CD14-positive monocyte (primary cell): ENCODE data around the gene RPS2. TPM values are rescaled to one million over a fixed set of nuclear protein-coding genes. Genes with fewer than 3 reads are reported as not detected.
"Not testable (repeated sequence)": the region's sequence is repeated elsewhere in the genome, so short reads cannot be mapped to it uniquely, and the experiment has no call there.

ENCODE experiments used
- DNase-seq, 3 donors: peaks; one replicate each; pipeline ENCODE4 v3.0.0-alpha.2; 2011 to 2022
- H2AFZ ChIP-seq: 2 replicates; pipeline ENCODE4 v1.6.0; 2012; ENCODE audit warnings: mild to moderate bottlenecking, low read depth, low read length, inconsistent platforms; ENCODE audit not compliant: insufficient read depth, poor library complexity, severe bottlenecking
- H3K27ac ChIP-seq, 2 donors: 1 replicate in 1 of 2; 2 replicates in 1 of 2; pipeline ENCODE4 v1.5.1; 2012 to 2013; ENCODE audit warnings: low read length in 2 of 2, control low read depth in 1 of 2, inconsistent platforms in 1 of 2, low read depth in 1 of 2, mild to moderate bottlenecking in 1 of 2
- H3K27me3 ChIP-seq, 2 donors: one replicate each; pipeline versions ENCODE4 v1.6.0 to v1.6.1; 2011 to 2013; ENCODE audit warnings: low read length in 2 of 2; ENCODE audit not compliant: control insufficient read depth in 2 of 2, insufficient read depth in 2 of 2
- H3K36me3 ChIP-seq, 2 donors: replicated peaks in 1 of 2; 1 replicate in 1 of 2; 2 replicates in 1 of 2; pipeline versions ENCODE4 v1.5.1 to v1.6.1; 2012 to 2013; ENCODE audit warnings: low read length in 2 of 2, control low read depth in 1 of 2, inconsistent platforms in 1 of 2, mild to moderate bottlenecking in 1 of 2; ENCODE audit not compliant: insufficient read depth in 2 of 2, control insufficient read depth in 1 of 2
- H3K4me1 ChIP-seq, 2 donors: 1 replicate in 1 of 2; 2 replicates in 1 of 2; pipeline versions ENCODE4 v1.5.1 to v1.6.1; 2012 to 2013; ENCODE audit warnings: low read length in 2 of 2, control low read depth in 1 of 2, inconsistent platforms in 1 of 2, mild to moderate bottlenecking in 1 of 2, moderate library complexity in 1 of 2; ENCODE audit not compliant: insufficient read depth in 2 of 2, control insufficient read depth in 1 of 2
- H3K4me2 ChIP-seq: replicated peaks from 2 replicates; pipeline ENCODE3; 2012; ENCODE audit warnings: low read length, moderate library complexity, mild to moderate bottlenecking; ENCODE audit not compliant: poor library complexity, severe bottlenecking; ENCODE audit errors: extremely low read depth
- H3K4me3 ChIP-seq, 3 experiments: fragments of 200-600 bp in 1 of 3; sonication (generic) in 1 of 3; replicated peaks in 1 of 3; 1 replicate in 2 of 3; 2 replicates in 1 of 3; pipeline ENCODE4 v1.5.1; 2011 to 2013; ENCODE audit warnings: low read length in 3 of 3, mild to moderate bottlenecking in 3 of 3, control low read depth in 2 of 3, low read depth in 2 of 3, inconsistent platforms in 1 of 3, moderate library complexity in 1 of 3
- H3K79me2 ChIP-seq: 2 replicates; pipeline ENCODE4 v1.6.0; 2012; ENCODE audit warnings: mild to moderate bottlenecking, control low read depth, inconsistent platforms, low read length, moderate library complexity; ENCODE audit not compliant: insufficient read depth
- H3K9ac ChIP-seq: 2 replicates; pipeline ENCODE4 v1.6.0; 2017; ENCODE audit warnings: low read length, mild to moderate bottlenecking; ENCODE audit not compliant: insufficient read depth, poor library complexity, severe bottlenecking
- H3K9me3 ChIP-seq, 2 donors: replicated peaks in 1 of 2; 1 replicate in 1 of 2; 2 replicates in 1 of 2; pipeline versions ENCODE4 v1.5.1 to v1.6.1; 2012 to 2013; ENCODE audit warnings: low read length in 2 of 2, control low read depth in 1 of 2; ENCODE audit not compliant: control insufficient read depth in 1 of 2, insufficient read depth in 1 of 2
- H4K20me1 ChIP-seq: 2 replicates; pipeline ENCODE4 v1.6.0; 2012; ENCODE audit warnings: mild to moderate bottlenecking, low read length, control low read depth, moderate library complexity; ENCODE audit not compliant: insufficient read depth
- H3K27ac Mint-ChIP-seq, 7 donors: one replicate each; pipeline ENCODE4 v1.8.0; 2020; ENCODE audit warnings: mild to moderate bottlenecking in 7 of 7, mixed read lengths in 7 of 7, moderate library complexity in 6 of 7, inconsistent platforms in 2 of 7
- H3K27me3 Mint-ChIP-seq, 3 donors: one replicate each; pipeline ENCODE4 v1.8.0; 2021 to 2022; ENCODE audit warnings: low read depth in 3 of 3, mild to moderate bottlenecking in 3 of 3, mixed read lengths in 3 of 3, moderate library complexity in 3 of 3, inconsistent platforms in 1 of 3
- H3K36me3 Mint-ChIP-seq, 2 donors: one replicate each; pipeline ENCODE4 v1.8.0; 2020; ENCODE audit warnings: mixed read lengths in 2 of 2, inconsistent platforms in 1 of 2, mild to moderate bottlenecking in 1 of 2
- H3K4me1 Mint-ChIP-seq: one replicate; pipeline ENCODE4 v1.8.0; 2020; ENCODE audit warnings: mild to moderate bottlenecking, mixed read lengths
- H3K4me3 Mint-ChIP-seq, 2 donors: one replicate each; pipeline ENCODE4 v1.8.0; 2020; ENCODE audit warnings: mild to moderate bottlenecking in 2 of 2, mixed read lengths in 2 of 2, moderate library complexity in 1 of 2
- H3K9me3 Mint-ChIP-seq, 7 donors: one replicate each; pipeline ENCODE4 v1.8.0; 2020 to 2022; ENCODE audit warnings: mixed read lengths in 7 of 7, mild to moderate bottlenecking in 6 of 7, moderate library complexity in 6 of 7, inconsistent platforms in 2 of 7
- CTCF ChIP-seq: fragments of 200-600 bp; IDR thresholded peaks from one replicate; pipeline ENCODE4 v1.8.0; 2022; ENCODE audit warnings: antibody characterized with exemption, mild to moderate bottlenecking
- WGBS: methylation state at CpG from one replicate; pipeline ENCODE4 v1.1.5; 2013; ENCODE audit warnings: missing lambda C conversion rate; ENCODE audit not compliant: insufficient coverage; 5-methylcytosine and 5-hydroxymethylcytosine counted together
- intact Hi-C, 2 donors: fragments of 100-400 bp; cut with micrococcal nuclease; formaldehyde crosslinking; loops; one replicate each; pipeline versions ENCODE4 v1.15.0 to v1.15.1; 2023
- polyA plus RNA-seq, 3 donors: library from polyadenylated mRNA; depleted of rRNA in 1 of 3; unstranded in 2 of 3; stranded (reverse) in 1 of 3; fragments of 300-500 nt in 2 of 3; fragments of >200 nt in 1 of 3; fragmentation: Illumina TruSeq in 2 of 3; gene quantifications; 1 replicate in 2 of 3; 2 replicates in 1 of 3; pipeline ENCODE4 v1.2.3, GENCODE V29; 2012 to 2021

Gene RPS2
- polyA plus RNA-seq, 3 donors = 1,849 to 2,136 (median 1,893) TPM

GRCh38 chr16:1963806-1964505 lies 670 bp downstream of the RPS2 start:
- DNase-seq = no peak
- peaks cover 36 to 48% of the 10 kb centered on the region in 2 donors for H3K4me1 ChIP-seq
- peaks cover 35% of the 10 kb centered on the region for H4K20me1 ChIP-seq
- intact Hi-C loops = no loop called here
- 13% methylated on average over 27 of the region's 44 CpGs for WGBS
- no peak for TF ChIP-seq CTCF
- H3K9me3 ChIP-seq = no peaks in the 10 kb centered on the region
- Mint-ChIP-seq H3K36me3 (peaks cover 24 to 30% of the 10 kb centered on the region in 2 donors), H3K4me3 (peak overlapping the region; percentile 89 to 94), H3K27me3 (peaks cover 0 to 2% (median 2%) of the 10 kb centered on the region in 3 donors), H3K4me1 (peaks cover 41% of the 10 kb centered on the region), H3K9me3 (peaks cover 0 to under 1% (median 0%) of the 10 kb centered on the region in 7 donors), H3K27ac (peak overlapping the region; percentile 79 to 95 (median 93))
- peak overlapping the region; percentile 75 for H2AFZ ChIP-seq
- peaks cover 21% of the 10 kb centered on the region in 2 donors for H3K36me3 ChIP-seq
- H3K27me3 ChIP-seq = no peaks in the 10 kb centered on the region
- peak overlapping the region; percentile 84 for H3K4me2 ChIP-seq
- peak overlapping the region; percentile 93 for H3K27ac ChIP-seq
- H3K79me2 ChIP-seq = peaks cover 52% of the 10 kb centered on the region
- H3K4me3 ChIP-seq = peak overlapping the region; percentile 55 to 91 (median 82)
- H3K9ac ChIP-seq = peak overlapping the region; percentile 95

GRCh38 chr16:1962161-1963153 lies 2.2 kb downstream of the RPS2 start:
- Mint-ChIP-seq H3K4me3 (peak overlapping the region in 1 of 2 donors; percentile 66), H3K4me1 (peaks cover 45% of the 10 kb centered on the region), H3K36me3 (peaks cover 24 to 30% of the 10 kb centered on the region in 2 donors), H3K27me3 (peaks cover under 1 to 14% (median 11%) of the 10 kb centered on the region in 3 donors), H3K27ac (peak overlapping the region in 2 of 7 donors; percentile 66 to 71)
- H3K27me3 ChIP-seq, intact Hi-C loops, H3K27ac ChIP-seq, H2AFZ ChIP-seq, H3K9ac ChIP-seq, DNase-seq, H3K4me2 ChIP-seq, H3K9me3 Mint-ChIP-seq, H3K4me3 ChIP-seq, H3K9me3 ChIP-seq: not testable (repeated sequence)
- peaks cover 52% of the 10 kb centered on the region for H3K79me2 ChIP-seq
- peaks cover 35% of the 10 kb centered on the region for H4K20me1 ChIP-seq
- H3K36me3 ChIP-seq = peaks cover 21% of the 10 kb centered on the region in 2 donors
- H3K4me1 ChIP-seq = peaks cover 39 to 53% of the 10 kb centered on the region in 2 donors
- 85% methylated on average over 26 of the region's 37 CpGs for WGBS
